ENCODE results near the gene GPR84.
"Not testable (repeated sequence)": the region's sequence is repeated elsewhere in the genome, so short reads cannot be mapped to it uniquely, and the experiment has no call there.

GRCh38 chr12:54354271-54354670 lies 10.0 kb downstream of the GPR84 start:
- not testable (repeated sequence) for TF ChIP-seq CTCF, POLR2A (IDR thresholded peaks at IDR 0.05)
